Nephron progenitor cell (in vitro differentiated cells): Measurements from ENCODE around the gene MAP1LC3B.
"Not testable (repeated sequence)": the region's sequence is repeated elsewhere in the genome, so short reads cannot be mapped to it uniquely, and the experiment has no call there.

Source experiments
- DNase-seq: peaks from one replicate; pipeline ENCODE4 v3.0.0; 2021
- H3K27ac Mint-ChIP-seq: 2 replicates; pipeline ENCODE4 v1.8.0; 2021; ENCODE audit warnings: mild to moderate bottlenecking, moderate library complexity, mixed read lengths
- H3K27me3 Mint-ChIP-seq: 2 replicates; pipeline ENCODE4 v1.8.0; 2021; ENCODE audit warnings: mild to moderate bottlenecking, low read depth, mixed read lengths; ENCODE audit not compliant: poor library complexity
- H3K36me3 Mint-ChIP-seq: 2 replicates; pipeline ENCODE4 v1.8.0; 2021; ENCODE audit warnings: low read depth, mixed read lengths
- H3K4me1 Mint-ChIP-seq: 2 replicates; pipeline ENCODE4 v1.8.0; 2021; ENCODE audit warnings: mixed read lengths
- H3K4me3 Mint-ChIP-seq: 2 replicates; pipeline ENCODE4 v1.8.0; 2021; ENCODE audit warnings: mild to moderate bottlenecking, moderate library complexity, mixed read lengths
- H3K9me3 Mint-ChIP-seq: 2 replicates; pipeline ENCODE4 v1.8.0; 2021; ENCODE audit warnings: mild to moderate bottlenecking, moderate library complexity, mixed read lengths
- TF ChIP-seq, protein P1 (sequence below): fragments of 200-600 bp; sonication (generic); IDR thresholded peaks from 2 replicates; pipeline ENCODE4 v1.5.0; 2021; ENCODE audit warnings: antibody characterized with exemption

The MAP1LC3B gene

DNA sequence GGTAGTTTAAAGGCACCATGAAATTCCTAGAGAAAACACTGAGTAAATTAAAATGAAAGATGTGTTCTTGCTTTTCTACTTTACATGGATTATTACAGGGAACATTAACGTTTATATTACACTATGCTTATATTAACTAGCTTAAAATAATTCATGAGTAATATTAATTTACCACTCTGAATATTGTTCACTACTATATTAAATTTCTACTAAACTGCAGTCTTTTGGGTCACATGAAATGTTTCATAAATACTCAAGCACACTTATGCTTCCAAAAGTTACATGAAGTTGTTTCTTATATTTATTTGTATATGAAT, 3.4 kb upstream of the MAP1LC3B start:
- peaks cover 49% of the 10 kb centered on the region for H3K4me1 Mint-ChIP-seq
- H3K9me3 Mint-ChIP-seq = no peaks in the 10 kb centered on the region
- H3K27me3 Mint-ChIP-seq = peaks cover 3% of the 10 kb centered on the region
- peak overlapping the region; percentile 56 for H3K4me3 Mint-ChIP-seq
- DNase-seq = no peak
- peak overlapping the region; percentile 96 for H3K27ac Mint-ChIP-seq
- H3K36me3 Mint-ChIP-seq = no peaks in the 10 kb centered on the region
- TF ChIP-seq, protein P1, sequence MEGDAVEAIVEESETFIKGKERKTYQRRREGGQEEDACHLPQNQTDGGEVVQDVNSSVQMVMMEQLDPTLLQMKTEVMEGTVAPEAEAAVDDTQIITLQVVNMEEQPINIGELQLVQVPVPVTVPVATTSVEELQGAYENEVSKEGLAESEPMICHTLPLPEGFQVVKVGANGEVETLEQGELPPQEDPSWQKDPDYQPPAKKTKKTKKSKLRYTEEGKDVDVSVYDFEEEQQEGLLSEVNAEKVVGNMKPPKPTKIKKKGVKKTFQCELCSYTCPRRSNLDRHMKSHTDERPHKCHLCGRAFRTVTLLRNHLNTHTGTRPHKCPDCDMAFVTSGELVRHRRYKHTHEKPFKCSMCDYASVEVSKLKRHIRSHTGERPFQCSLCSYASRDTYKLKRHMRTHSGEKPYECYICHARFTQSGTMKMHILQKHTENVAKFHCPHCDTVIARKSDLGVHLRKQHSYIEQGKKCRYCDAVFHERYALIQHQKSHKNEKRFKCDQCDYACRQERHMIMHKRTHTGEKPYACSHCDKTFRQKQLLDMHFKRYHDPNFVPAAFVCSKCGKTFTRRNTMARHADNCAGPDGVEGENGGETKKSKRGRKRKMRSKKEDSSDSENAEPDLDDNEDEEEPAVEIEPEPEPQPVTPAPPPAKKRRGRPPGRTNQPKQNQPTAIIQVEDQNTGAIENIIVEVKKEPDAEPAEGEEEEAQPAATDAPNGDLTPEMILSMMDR = no peak

DNA sequence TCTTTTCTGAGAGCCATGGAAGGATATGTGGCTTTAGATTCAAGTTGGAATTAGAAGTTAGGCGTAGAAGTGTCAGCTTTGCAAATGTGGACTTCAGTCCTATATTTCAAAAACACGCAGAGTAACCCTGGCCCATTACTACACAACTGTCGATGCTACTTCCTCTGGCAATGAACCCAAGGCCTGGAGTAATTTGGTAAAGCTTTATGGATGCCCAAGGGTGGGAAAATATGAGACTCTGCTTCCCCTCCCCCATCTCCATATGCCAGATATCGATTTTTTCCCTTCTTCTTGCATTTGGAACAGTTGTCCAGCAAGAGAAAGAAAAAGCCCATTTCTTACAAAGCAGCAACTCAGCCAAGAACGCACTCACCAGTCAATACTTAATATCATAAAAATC, 2.9 kb upstream of the MAP1LC3B start:
- no peak overlapping the region for H3K4me3 Mint-ChIP-seq
- peaks cover 54% of the 10 kb centered on the region for H3K4me1 Mint-ChIP-seq
- no peaks in the 10 kb centered on the region for H3K36me3 Mint-ChIP-seq
- TF ChIP-seq, protein P1 = no peak
- no peaks in the 10 kb centered on the region for H3K9me3 Mint-ChIP-seq
- H3K27me3 Mint-ChIP-seq = no peaks in the 10 kb centered on the region
- no peak for DNase-seq
- no peak overlapping the region for H3K27ac Mint-ChIP-seq

DNA sequence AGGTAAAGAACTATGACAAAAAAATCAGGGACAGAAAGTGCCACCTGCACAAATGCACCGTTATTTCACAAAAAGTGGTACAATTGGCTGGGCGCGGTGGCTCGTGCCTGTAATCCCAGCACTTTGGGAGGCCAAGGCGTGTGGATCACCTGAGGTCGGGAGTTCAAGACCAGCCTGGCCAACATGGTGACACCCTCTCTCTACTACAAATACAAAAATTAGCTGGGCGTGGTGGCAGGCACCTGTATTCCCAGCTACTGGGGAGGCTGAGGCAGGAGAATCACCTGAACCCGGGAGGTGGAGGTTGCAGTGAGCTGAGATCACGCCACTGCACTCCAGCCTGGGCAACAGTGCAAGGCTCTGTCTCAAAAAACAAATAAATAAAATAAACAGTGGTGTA, 2.2 kb upstream of the MAP1LC3B start:
- not testable (repeated sequence) for H3K4me3 Mint-ChIP-seq, H3K27me3 Mint-ChIP-seq, H3K9me3 Mint-ChIP-seq, H3K27ac Mint-ChIP-seq, DNase-seq, H3K36me3 Mint-ChIP-seq
- peaks cover 55% of the 10 kb centered on the region for H3K4me1 Mint-ChIP-seq

DNA sequence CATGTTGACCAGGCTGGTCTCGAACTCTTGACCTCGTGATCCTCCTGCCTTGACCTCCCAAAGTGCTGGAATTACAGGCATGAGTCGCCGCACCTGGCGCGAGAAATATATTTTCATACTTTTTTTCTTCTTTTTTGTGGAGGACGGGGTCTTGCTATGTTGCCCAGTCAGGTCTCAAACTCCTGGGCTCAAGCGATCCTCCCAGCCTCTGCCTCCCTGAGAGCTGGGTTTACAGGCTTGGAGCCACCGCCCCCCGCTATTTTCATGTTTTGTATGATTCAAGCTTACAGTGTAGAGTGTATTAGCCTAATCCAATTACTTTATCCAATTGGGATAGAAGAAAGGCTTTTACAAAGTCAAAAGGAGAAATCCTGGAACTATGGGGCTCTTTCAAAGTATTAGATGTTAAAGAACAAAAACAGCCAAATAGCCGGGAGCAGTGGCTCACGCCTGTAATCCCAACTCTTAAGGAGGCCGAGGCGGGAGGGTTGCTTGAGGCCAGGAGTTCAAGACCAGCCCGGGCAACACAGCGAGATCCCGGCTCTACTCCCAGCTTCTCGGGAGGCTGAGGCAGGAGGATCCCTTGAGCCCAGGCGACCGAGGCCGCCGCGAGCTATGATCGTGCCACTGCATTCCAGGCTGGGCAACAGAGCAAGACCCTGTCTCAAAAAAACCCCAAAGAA, 1.4 kb upstream of the MAP1LC3B start:
- DNase-seq = no peak
- H3K4me3 Mint-ChIP-seq = peak overlapping the region; percentile 87
- H3K4me1 Mint-ChIP-seq = peaks cover 58% of the 10 kb centered on the region
- H3K27me3 Mint-ChIP-seq = no peaks in the 10 kb centered on the region
- H3K36me3 Mint-ChIP-seq = peaks cover 6% of the 10 kb centered on the region
- peak overlapping the region; percentile 98 for H3K27ac Mint-ChIP-seq
- TF ChIP-seq, protein P1 = no peak
- no peaks in the 10 kb centered on the region for H3K9me3 Mint-ChIP-seq

DNA sequence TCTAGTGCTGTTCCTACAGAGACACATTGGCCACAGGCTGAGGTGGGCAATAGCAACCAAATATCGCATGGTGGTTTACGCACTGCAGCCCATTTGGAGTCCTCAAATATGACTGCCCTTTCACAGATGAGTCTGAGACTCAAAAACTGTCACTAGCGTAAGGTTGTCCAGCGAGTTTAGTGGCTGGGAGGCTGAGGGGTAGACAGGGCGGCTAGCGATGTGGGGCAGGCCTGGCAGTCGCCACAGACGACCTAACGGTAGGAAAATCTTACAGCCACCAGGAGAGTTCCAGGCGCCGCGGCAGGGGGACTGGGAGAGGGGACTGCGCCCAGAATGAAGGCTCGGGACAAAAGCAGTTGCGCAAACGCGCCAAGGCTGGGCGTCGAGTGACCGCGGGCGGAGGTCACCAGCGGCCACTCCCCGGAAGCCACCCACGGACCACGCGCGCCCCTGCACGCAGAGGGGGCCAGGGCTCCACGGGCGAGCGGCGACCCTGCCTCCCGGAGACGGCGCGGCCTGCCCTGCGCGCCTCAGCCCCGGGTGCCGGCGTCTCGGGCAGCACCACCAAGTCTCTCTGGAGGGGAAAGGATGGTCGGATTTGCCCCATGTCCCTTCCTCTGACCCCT, 699 bp upstream of the MAP1LC3B start:
- Mint-ChIP-seq H3K4me1 (peaks cover 53% of the 10 kb centered on the region), H3K9me3 (no peaks in the 10 kb centered on the region), H3K36me3 (peaks cover 8% of the 10 kb centered on the region), H3K27me3 (no peaks in the 10 kb centered on the region), H3K27ac (peak overlapping the region; percentile 98), H3K4me3 (peak overlapping the region; percentile 87)
- TF ChIP-seq, protein P1 = no peak
- peak; percentile 58 for DNase-seq

DNA sequence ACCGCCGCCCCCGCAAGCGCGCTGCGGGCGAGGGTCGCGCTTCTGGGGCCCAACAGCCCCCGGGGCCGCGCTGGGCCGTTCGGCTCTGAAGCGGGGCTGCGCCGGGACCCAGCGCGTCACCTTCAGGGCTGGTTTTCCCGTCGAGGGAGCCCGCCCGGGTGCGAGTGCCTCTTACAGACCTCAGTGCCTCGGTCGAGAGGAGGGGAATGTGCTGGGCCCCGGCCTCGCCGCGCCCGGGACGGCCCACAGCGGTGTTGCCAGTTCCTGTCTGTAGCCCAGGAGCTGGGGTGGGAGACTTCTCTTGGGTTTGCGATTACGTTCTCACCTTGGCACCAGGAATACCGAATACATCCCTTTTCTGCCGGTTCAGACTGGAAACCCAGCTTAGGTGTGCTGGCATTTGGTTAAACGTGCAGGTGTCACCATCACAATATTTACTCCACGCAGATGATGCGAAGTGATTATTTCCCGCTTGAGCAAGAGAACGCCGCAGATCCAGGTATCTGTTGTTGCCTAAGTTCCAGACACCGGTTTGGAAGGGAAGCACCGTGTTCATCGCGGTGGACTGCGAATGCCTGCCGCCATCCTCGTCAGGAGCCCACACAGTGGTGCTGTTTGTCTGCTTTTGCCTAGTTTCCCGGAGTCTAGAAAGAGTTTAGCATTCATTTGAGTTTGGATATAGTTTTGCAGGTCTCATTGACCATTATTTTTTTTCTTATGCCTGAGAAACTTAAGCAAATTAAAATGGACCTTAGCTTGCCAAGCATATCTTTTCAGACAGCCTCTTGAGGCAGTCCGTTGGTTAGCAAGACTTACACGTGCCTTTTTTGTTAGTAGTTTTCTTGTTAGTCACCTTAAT, 914 bp downstream of the MAP1LC3B start:
- Mint-ChIP-seq H3K27me3 (no peaks in the 10 kb centered on the region), H3K4me1 (peaks cover 38% of the 10 kb centered on the region), H3K36me3 (peaks cover 16% of the 10 kb centered on the region), H3K27ac (no peak overlapping the region), H3K9me3 (no peaks in the 10 kb centered on the region), H3K4me3 (peak overlapping the region; percentile 90)
- DNase-seq = peak; percentile 61
- TF ChIP-seq, protein P1 = no peak
